H1 (cell line): Measurements from ENCODE around the gene SLC51B. TPM values are rescaled to one million over a fixed set of nuclear protein-coding genes. Genes with fewer than 3 reads are reported as not detected.

ENCODE experiments used
- E2F6 ChIP-seq: IDR thresholded peaks from 2 replicates; pipeline ENCODE4 v1.6.1; 2012; ENCODE audit warnings: inconsistent platforms
- JUND ChIP-seq: IDR thresholded peaks from 2 replicates; pipeline ENCODE4 v1.6.1; 2011; ENCODE audit warnings: mild to moderate bottlenecking, improper control_type of control experiment, low read length
- KDM5A ChIP-seq: fragments of 200-600 bp; IDR thresholded peaks from 2 replicates; pipeline ENCODE4 v1.7.1; 2012; ENCODE audit warnings: mild to moderate bottlenecking, low read length, inconsistent platforms, mixed read lengths
- RNF2 ChIP-seq: fragments of 200-900, 300-1000 bp; sonication (generic); IDR thresholded peaks from 2 replicates; pipeline ENCODE4 v1.7.1; 2016; ENCODE audit warnings: borderline replicate concordance, low read depth, mild to moderate bottlenecking, antibody characterized with exemption, low read length; ENCODE audit not compliant: poor library complexity, severe bottlenecking; ENCODE audit errors: missing control alignments
- SRF ChIP-seq: IDR thresholded peaks from 2 replicates; pipeline ENCODE4 v1.6.1; 2011; ENCODE audit warnings: mild to moderate bottlenecking, low read depth, low read length, moderate library complexity
- TAF1 ChIP-seq: IDR thresholded peaks from 2 replicates; pipeline ENCODE4 v1.6.1; 2011; ENCODE audit warnings: mild to moderate bottlenecking, low read depth, low read length
- USF2 ChIP-seq: IDR thresholded peaks from 2 replicates; pipeline ENCODE4 v1.6.1; 2011; ENCODE audit warnings: low read length, improper control_type of control experiment
- polyA plus RNA-seq, 7 experiments: library from polyadenylated mRNA; depleted of rRNA in 3 of 7; stranded (reverse) in 5 of 7; unstranded in 2 of 7; fragments of >200 nt in 5 of 7; fragments of 200-250 nt in 2 of 7; gene quantifications; 1 replicate in 5 of 7; 2 replicates in 1 of 7; 4 replicates in 1 of 7; pipeline versions ENCODE4 v1.2.1 to v1.2.3, GENCODE V29; 2011 to 2013; ENCODE audit warnings: missing spikeins in 2 of 7, mixed read lengths in 2 of 7
- total RNA-seq: library from RNA; stranded (reverse); fragmentation: NEBNext Ultra II Directional; extraction: Animal tissue kit (Norgen Biotek cat#: 25700); gene quantifications from 2 replicates; pipeline ENCODE4 v1.2.1, GENCODE V29; 2021

SLC51B gene
- total and polyA plus RNA-seq, 2 of the 8 experiments (the other 6 are each of a cell fraction or from before 2014, with no cell fraction given): not detected

DNA sequence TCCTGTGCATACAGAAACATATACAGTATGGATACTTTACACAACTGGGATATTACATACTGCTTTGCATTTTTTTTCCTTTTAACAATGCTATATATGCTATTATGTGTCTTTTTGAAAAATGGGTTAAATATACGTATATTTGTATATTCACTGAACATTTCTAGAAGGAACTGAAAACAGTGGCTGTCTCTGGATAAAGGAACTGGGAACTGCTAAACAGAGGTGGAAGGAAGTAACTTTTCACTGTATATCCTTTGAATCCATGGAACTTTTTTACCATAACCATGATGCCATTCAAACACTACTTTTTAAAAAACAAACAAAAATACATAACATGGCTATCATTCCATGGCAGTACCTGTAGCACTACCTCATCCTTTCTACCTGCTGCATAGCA is 17.6 kb upstream of the SLC51B start (continued):
- no peak for TF ChIP-seq USF2
- TF ChIP-seq TAF1: no peak
- TF ChIP-seq KDM5A: no peak
- no peak for TF ChIP-seq E2F6
- TF ChIP-seq SRF: no peak
- no peak for TF ChIP-seq RNF2
- TF ChIP-seq JUND: no peak
